Karpas-422 (cell line): ENCODE data around the gene CXCR6. TPM values are rescaled to one million over a fixed set of nuclear protein-coding genes. Genes with fewer than 3 reads are reported as not detected.

Experiments used
- DNase-seq: peaks from one replicate; pipeline ENCODE4 v3.0.0-alpha.2; 2015
- H2AFZ ChIP-seq: fragments of 200-600 bp; sonication (generic); 2 replicates; pipeline ENCODE4 v1.6.1; 2014; ENCODE audit warnings: antibody characterized with exemption, low read length, mixed read lengths
- H3K27ac ChIP-seq: fragments of 200-600 bp; sonication (generic); 2 replicates; pipeline ENCODE4 v1.5.1; 2014; ENCODE audit warnings: mild to moderate bottlenecking, low read length, moderate library complexity
- H3K27me3 ChIP-seq: fragments of 200-600 bp; sonication (generic); 2 replicates; pipeline ENCODE4 v1.6.1; 2014; ENCODE audit warnings: low read length, mixed read lengths
- H3K36me3 ChIP-seq: fragments of 200-600 bp; sonication (generic); 2 replicates; pipeline ENCODE4 v1.6.1; 2014; ENCODE audit warnings: low read length, mixed read lengths; ENCODE audit not compliant: insufficient read depth
- H3K4me1 ChIP-seq: fragments of 200-600 bp; sonication (generic); 2 replicates; pipeline ENCODE4 v1.6.1; 2014; ENCODE audit warnings: mild to moderate bottlenecking, low read length, mixed read lengths
- H3K4me2 ChIP-seq: fragments of 200-600 bp; sonication (generic); 2 replicates; pipeline ENCODE4 v1.6.1; 2014; ENCODE audit warnings: low read length, low read depth, mild to moderate bottlenecking; ENCODE audit not compliant: poor library complexity, severe bottlenecking
- H3K4me3 ChIP-seq: fragments of 200-600 bp; sonication (generic); 2 replicates; pipeline ENCODE4 v1.5.1; 2014; ENCODE audit warnings: mild to moderate bottlenecking, antibody characterized with exemption, low read length, mixed read lengths
- H3K79me2 ChIP-seq: fragments of 200-600 bp; sonication (generic); 2 replicates; pipeline ENCODE4 v1.6.1; 2014; ENCODE audit warnings: mild to moderate bottlenecking, low read length, mixed read lengths
- H3K9ac ChIP-seq: fragments of 200-600 bp; sonication (generic); 2 replicates; pipeline ENCODE4 v1.6.0; 2014; ENCODE audit warnings: low read length
- H3K9me2 ChIP-seq: fragments of 200-600 bp; sonication (generic), shearing (Covaris generic); replicated peaks from 2 replicates; pipeline ENCODE4 v1.6.0; 2014; ENCODE audit warnings: mild to moderate bottlenecking, low read length, moderate library complexity; ENCODE audit not compliant: insufficient read depth
- H3K9me3 ChIP-seq: fragments of 300-700, 200-600 bp; sonication (generic); 2 replicates; pipeline ENCODE4 v1.6.1; 2014; ENCODE audit warnings: low read length, mixed read lengths
- H4K20me1 ChIP-seq: fragments of 200-600 bp; sonication (generic); 2 replicates; pipeline ENCODE4 v1.6.1; 2014; ENCODE audit warnings: mild to moderate bottlenecking, antibody characterized with exemption, low read length, low read depth; ENCODE audit not compliant: insufficient read depth
- total RNA-seq: library from RNA; depleted of rRNA; stranded (reverse); fragments of >200 nt; shearing (Covaris generic); gene quantifications from 2 replicates; pipeline ENCODE4 v1.2.3, GENCODE V29; 2014; ENCODE audit warnings: low replicate concordance

The CXCR6 gene
- total RNA-seq, 1 experiment from 2014 or later = not detected

- H3K27ac ChIP-seq = no peak overlapping the region
These were observed 4.1 kb downstream of the CXCR6 start for GRCh38 chr3:45947361-45947760.

DNA sequence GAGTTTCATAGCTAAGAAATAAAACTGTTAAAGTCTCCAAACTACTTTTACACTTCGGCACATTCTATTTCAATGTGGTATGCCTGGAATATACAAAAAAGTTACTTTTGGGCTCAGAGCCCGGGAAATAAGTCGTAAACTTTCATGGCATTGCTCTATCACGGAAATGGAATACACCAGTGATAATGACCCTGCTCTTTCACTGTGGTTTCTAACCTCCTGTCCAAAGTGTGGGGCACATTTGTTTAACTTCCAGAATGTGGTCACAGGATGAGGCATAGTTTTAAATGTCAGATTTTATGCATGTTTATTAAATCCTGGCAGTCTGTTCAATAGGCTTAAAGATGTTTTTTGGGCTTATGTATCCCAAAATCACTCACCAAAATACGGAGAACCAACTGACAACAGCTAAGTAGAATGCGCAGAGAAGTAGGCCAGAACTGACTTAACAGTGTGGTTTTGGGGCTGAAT lies 5.1 kb downstream of the CXCR6 start:
- Histone ChIP-seq H3K27ac (no peak overlapping the region), H2AFZ (no peak overlapping the region), H3K4me1 (no peaks in the 10 kb centered on the region), H3K4me2 (no peak overlapping the region), H3K36me3 (peaks cover 15% of the 10 kb centered on the region; the same call in 1 of the 2 replicates), H3K79me2 (no peaks in the 10 kb centered on the region), H3K4me3 (no peak overlapping the region), H4K20me1 (no peaks in the 10 kb centered on the region), H3K27me3 (no peaks in the 10 kb centered on the region), H3K9me3 (no peaks in the 10 kb centered on the region), H3K9me2 (no peaks in the 10 kb centered on the region), H3K9ac (no peak overlapping the region)
- no peak for DNase-seq

More at GRCh38 chr3:45947361-45947760, 4.1 kb downstream of the CXCR6 start:
- DNase-seq = no peak
- Histone ChIP-seq H3K27me3 (no peaks in the 10 kb centered on the region), H3K4me1 (no peaks in the 10 kb centered on the region), H3K9me2 (no peaks in the 10 kb centered on the region), H3K9ac (no peak overlapping the region), H3K79me2 (no peaks in the 10 kb centered on the region), H3K4me3 (no peak overlapping the region), H4K20me1 (no peaks in the 10 kb centered on the region), H3K4me2 (no peak overlapping the region), H3K9me3 (no peaks in the 10 kb centered on the region), H2AFZ (no peak overlapping the region), H3K36me3 (peaks cover 14% of the 10 kb centered on the region; the same call in 1 of the 2 replicates)

- DNase-seq = no peak
- Histone ChIP-seq H4K20me1 (no peaks in the 10 kb centered on the region), H3K9me3 (no peaks in the 10 kb centered on the region), H3K79me2 (no peaks in the 10 kb centered on the region), H3K4me1 (no peaks in the 10 kb centered on the region), H3K4me2 (no peak overlapping the region), H3K27ac (no peak overlapping the region), H3K9me2 (no peaks in the 10 kb centered on the region), H2AFZ (no peak overlapping the region), H3K36me3 (peaks cover 18% of the 10 kb centered on the region; the same call in 1 of the 2 replicates), H3K4me3 (no peak overlapping the region), H3K9ac (no peak overlapping the region), H3K27me3 (no peaks in the 10 kb centered on the region)
These were observed 5.6 kb downstream of the CXCR6 start for GRCh38 chr3:45948881-45949280.

DNA sequence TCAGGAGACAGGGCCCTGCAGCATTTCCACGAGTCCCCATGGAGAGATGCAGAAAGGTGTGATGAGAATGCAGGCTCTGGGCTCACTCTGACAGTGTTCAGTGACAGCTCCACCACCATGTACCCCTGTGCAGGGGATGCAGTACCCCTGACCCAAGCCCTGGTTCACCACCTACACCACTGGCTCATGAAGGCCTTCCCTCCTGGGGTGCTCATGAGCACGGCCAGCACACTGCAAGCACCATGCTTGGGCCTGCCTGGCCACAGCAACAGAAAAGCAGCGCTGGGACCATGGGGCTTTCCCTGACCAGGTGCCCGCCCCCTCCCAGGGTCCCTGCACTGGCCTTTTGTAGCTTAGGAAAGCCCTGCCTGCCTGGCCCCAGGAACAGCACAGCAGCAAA lies 6.2 kb downstream of the CXCR6 start:
- DNase-seq = no peak
- no peak overlapping the region for H3K27ac ChIP-seq
- H3K79me2 ChIP-seq = no peaks in the 10 kb centered on the region
- H3K9me2 ChIP-seq = no peaks in the 10 kb centered on the region
- H3K36me3 ChIP-seq = peaks cover 21% of the 10 kb centered on the region; the same call in 1 of the 2 replicates
- H3K4me2 ChIP-seq = no peak overlapping the region
- H3K27me3 ChIP-seq = no peaks in the 10 kb centered on the region
- no peaks in the 10 kb centered on the region for H3K4me1 ChIP-seq
- no peaks in the 10 kb centered on the region for H3K9me3 ChIP-seq
- H4K20me1 ChIP-seq = no peaks in the 10 kb centered on the region
- no peak overlapping the region for H3K9ac ChIP-seq
- no peak overlapping the region for H2AFZ ChIP-seq
- no peak overlapping the region for H3K4me3 ChIP-seq

DNA sequence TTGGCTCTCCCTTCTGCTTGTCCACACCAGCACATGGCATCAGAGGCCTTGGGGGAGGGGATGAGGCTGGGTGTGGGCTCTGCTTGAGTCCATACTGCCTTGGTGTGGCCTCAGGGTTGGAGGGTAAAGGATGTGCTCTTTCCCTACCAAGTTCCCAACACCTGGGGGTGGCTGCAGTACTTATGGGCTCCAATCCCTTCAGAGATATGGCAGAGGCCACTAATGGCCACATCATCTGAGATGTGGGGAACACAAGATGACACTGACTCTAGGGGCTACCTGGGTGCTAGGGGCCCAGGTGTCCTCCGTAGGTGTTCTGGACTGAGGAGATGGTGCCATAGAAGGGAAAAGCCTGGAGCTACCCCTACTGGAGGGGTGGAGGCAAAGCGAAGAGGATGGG lies 6.9 kb downstream of the CXCR6 start:
- H3K9ac ChIP-seq = no peak overlapping the region
- no peaks in the 10 kb centered on the region for H3K9me2 ChIP-seq
- no peak overlapping the region for H2AFZ ChIP-seq
- no peaks in the 10 kb centered on the region for H3K79me2 ChIP-seq
- peaks cover 21% of the 10 kb centered on the region; the same call in 1 of the 2 replicates for H3K36me3 ChIP-seq
- DNase-seq = no peak
- H3K27me3 ChIP-seq = no peaks in the 10 kb centered on the region
- H4K20me1 ChIP-seq = no peaks in the 10 kb centered on the region
- H3K4me1 ChIP-seq = no peaks in the 10 kb centered on the region
- H3K9me3 ChIP-seq = no peaks in the 10 kb centered on the region
- H3K4me2 ChIP-seq = no peak overlapping the region
- no peak overlapping the region for H3K27ac ChIP-seq
- no peak overlapping the region for H3K4me3 ChIP-seq

DNA sequence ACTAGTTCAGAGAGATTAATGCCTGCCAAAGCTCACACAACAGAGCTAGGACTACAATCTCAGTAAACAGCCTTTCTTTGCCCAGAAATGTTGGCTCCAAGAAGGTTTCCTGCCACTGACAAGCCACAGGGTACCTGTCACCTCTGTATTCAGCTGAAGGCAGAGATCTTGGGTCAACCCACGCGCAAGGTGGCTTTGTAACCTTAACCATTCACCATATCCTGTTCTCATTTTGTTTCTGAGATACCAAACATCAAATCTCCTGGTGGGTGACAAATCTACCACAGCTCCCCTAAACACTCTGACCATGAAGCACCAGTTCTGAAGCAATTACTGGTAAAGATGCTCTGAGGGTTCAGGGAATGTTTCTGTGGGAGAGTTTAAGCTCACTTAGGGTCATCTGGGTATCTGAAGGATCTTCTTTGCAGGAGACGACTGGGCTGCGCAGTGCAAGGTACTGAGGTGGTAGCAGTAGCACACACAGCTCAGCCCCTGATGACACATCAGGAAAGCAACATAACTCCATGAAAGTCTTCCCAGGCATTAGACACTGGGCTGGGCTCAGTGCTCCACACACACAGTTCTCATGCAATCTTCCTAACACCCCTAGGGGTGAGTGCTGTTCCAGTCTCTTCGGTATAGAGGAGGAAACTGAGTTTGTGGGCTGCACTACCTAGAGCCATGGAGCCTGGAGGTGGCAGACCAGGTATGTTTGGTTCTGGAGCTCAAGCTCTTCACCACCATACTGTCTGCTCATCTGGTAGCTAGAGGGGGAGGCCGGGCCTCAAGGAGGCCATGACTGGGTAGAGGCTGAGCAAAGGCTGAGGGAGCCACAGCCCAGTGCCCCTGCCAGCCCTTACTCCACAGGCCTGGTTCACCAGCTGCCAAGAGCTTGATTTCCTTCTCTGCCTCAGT lies 7.7 kb downstream of the CXCR6 start:
- no peak overlapping the region for H3K4me2 ChIP-seq
- H4K20me1 ChIP-seq = no peaks in the 10 kb centered on the region
- no peak overlapping the region for H3K9ac ChIP-seq
- no peaks in the 10 kb centered on the region for H3K4me1 ChIP-seq
- H3K4me3 ChIP-seq = no peak overlapping the region
- H3K9me3 ChIP-seq = no peaks in the 10 kb centered on the region
- no peaks in the 10 kb centered on the region for H3K27me3 ChIP-seq
- no peak for DNase-seq
- no peaks in the 10 kb centered on the region for H3K79me2 ChIP-seq
- H3K27ac ChIP-seq = no peak overlapping the region
- no peaks in the 10 kb centered on the region for H3K9me2 ChIP-seq
- peaks cover 28% of the 10 kb centered on the region; the same call in 1 of the 2 replicates for H3K36me3 ChIP-seq
- no peak overlapping the region for H2AFZ ChIP-seq

DNA sequence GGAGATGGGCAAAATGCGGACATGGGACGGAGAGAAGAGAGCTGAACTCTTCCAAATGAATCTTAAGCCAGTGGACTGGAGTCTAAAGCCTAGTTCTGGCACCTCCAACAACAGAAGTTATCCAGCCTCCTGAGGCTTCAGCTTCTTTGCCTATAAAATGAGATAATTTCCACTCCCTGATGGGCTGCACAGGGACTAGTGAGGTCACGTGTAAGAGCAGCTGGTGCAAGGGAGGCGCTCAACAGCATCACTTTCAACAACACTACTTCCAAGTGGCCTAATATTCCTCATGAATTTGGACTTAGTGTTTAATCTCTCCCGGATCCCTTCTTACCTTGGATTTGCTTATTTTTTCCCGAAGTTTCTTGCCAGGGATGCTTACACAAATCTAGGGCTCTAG lies 8.7 kb downstream of the CXCR6 start:
- 0 out of 2 replicates have a peak, but pooled peaks cover under 1% of the 10 kb centered on the region for H3K79me2 ChIP-seq
- H2AFZ ChIP-seq = no peak overlapping the region
- peaks cover 29% of the 10 kb centered on the region; the same call in 1 of the 2 replicates for H3K36me3 ChIP-seq
- no peak for DNase-seq
- H3K27ac ChIP-seq = no peak overlapping the region
- no peak overlapping the region for H3K4me3 ChIP-seq
- H3K9me3 ChIP-seq = no peaks in the 10 kb centered on the region
- no peak overlapping the region for H3K9ac ChIP-seq
- no peaks in the 10 kb centered on the region for H3K27me3 ChIP-seq
- no peaks in the 10 kb centered on the region for H3K9me2 ChIP-seq
- no peak overlapping the region for H3K4me2 ChIP-seq
- no peaks in the 10 kb centered on the region for H4K20me1 ChIP-seq
- no peaks in the 10 kb centered on the region for H3K4me1 ChIP-seq

- Histone ChIP-seq H3K9ac (no peak overlapping the region), H3K36me3 (peaks cover 28% of the 10 kb centered on the region; the same call in 1 of the 2 replicates), H3K79me2 (0 out of 2 replicates have a peak, but pooled peaks cover 2% of the 10 kb centered on the region), H3K4me3 (no peak overlapping the region), H3K9me3 (no peaks in the 10 kb centered on the region), H3K4me2 (no peak overlapping the region), H3K27me3 (no peaks in the 10 kb centered on the region), H2AFZ (no peak overlapping the region), H3K4me1 (no peaks in the 10 kb centered on the region), H3K9me2 (no peaks in the 10 kb centered on the region), H4K20me1 (no peaks in the 10 kb centered on the region), H3K27ac (no peak overlapping the region)
- DNase-seq = no peak
These were observed 9.2 kb downstream of the CXCR6 start for GRCh38 chr3:45952456-45952855.
